Measurements from ENCODE around the gene C2CD4C. TPM values are rescaled to one million over a fixed set of nuclear protein-coding genes. Genes with fewer than 3 reads are reported as not detected.
"Not testable (repeated sequence)": the region's sequence is repeated elsewhere in the genome, so short reads cannot be mapped to it uniquely, and the experiment has no call there.

C2CD4C gene
- total RNA-seq, 2 donors from 2014 or later = 1.1 to 2.9 TPM

DNA sequence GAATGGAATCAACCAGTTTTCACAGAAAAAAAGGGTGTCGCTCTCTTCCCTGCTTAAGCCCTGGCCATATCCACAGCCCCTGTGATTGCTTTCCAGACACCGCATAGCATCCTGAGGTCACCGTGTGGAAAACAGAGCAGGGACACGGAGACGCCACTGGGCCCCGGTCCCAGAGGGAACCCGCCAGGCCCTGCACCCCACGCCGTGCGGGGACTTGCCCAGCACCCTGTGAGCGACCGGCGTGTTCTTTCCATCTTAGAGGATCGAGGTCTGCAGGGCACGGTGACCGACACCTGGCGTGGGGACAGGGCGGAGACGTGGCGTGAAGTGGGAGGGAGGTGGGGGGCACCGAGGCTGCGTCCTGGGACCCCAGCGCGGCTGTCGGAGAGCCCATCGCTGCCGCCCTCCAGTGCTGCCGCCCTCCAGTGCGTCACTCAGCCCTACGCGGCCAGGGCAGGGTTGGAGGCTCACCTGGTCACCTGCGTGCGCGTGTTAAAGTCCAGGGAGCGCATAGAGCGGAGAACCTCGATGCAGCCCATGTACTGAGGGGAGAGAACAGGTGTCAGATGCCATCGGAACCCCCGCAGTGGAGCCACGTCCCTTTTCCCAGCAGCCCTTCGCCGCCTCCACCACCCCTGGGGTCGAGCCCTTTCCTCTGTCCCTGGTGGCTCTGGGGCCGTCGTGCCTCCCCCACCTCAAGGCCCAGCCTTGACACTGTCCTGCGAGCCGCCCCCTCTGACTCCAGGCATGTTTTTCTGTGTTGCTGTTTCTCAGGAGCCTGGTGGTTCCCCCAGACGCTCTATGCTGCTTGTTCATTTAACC, 31.7 kb upstream of the C2CD4C start:
- intact Hi-C loops (cut with DNase I) = no loop called here
- DNase-seq (ENCODE audit: low spot score) = peak; percentile 74

GRCh38 chr19:439167-439900, 30.4 kb upstream of the C2CD4C start:
- no peak for DNase-seq (ENCODE audit: low spot score)
- intact Hi-C loops (cut with DNase I) = no loop called here

DNA sequence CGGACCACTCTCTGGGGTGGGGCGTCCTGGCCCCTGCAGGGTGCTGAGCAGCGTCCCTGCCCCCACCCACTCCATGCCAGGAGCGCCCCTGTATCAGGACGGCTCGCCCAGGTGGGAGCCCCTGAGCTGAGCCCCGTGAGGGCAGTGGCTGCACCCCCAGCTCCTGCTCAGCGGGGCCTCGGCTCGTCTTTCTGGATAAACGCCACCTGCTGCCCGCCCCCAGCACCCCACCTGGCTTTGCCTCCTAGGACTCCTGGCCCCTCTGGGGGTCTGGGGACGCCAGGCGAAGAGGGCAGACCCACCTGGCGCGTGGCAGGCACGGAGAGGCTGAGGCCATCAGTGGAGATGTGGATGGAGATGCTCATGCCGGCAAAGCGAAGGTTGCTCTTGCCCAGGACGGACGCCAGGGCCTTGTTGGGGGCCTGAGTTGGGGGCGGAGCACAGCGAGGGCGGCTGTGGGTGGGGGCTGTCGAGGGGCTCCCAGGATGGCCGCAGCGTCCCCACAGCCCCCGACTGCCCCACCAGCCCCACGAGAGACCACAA, 29.5 kb upstream of the C2CD4C start:
- no peak for DNase-seq (ENCODE audit: low spot score)
- intact Hi-C loops (cut with DNase I) = no loop called here

DNA sequence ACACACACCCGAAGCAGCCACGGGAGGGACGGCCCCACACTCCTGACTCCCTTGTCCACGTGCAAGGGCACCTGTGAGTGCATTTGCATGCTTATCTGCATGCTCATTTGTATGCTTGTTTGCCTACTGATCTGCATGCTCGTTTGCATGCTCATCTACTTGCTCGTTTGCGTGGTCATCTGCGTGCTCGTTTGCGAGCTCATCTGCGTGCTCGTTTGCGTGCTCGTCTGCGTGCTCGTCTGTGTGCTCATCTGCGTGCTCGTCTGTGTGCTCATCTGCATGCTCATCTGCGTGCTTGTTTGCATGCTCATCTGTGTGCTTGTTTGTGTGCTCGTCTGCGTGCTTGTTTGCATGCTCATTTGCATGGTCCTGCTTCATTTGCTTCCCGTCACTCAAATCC, 28.1 kb upstream of the C2CD4C start:
- no peak for DNase-seq (ENCODE audit: low spot score)
- intact Hi-C loops (cut with DNase I) = no loop called here

GRCh38 chr19:436413-436950, 27.5 kb upstream of the C2CD4C start:
- no peak for DNase-seq (ENCODE audit: low spot score)
- intact Hi-C loops (cut with DNase I) = no loop called here

DNA sequence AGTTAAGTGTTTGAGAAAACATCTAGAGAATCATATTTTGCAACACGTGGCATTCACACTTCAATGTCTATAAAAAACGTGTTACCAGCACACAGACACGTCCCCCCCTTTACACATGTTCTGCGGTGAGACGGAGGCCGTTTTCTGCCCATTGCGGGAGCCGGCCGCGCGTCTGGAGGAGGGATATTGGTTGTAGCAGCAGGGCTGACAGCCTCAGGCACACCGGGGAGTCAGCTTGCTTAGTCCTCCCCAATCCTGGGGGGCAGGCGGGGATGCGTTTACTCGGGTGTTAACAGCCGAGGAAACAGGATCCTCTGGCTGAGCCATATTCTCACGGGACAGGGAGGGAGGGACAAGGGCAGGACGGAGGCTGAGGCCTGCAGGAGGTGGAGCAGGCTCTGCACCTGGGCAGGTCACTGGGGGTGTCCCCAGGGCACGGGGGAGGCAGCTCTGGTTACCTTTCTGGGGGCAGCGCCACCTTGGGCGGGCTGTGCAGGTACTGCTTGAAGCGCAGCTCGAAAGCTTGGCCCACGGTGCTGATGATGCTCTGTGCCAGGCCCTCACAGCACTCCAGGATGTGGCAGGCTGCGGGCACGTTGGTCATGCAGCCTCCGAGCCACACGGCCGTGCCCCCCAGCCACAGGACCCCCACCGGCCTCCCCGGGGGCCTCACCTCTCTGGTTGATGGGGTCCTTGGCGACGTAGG, 26.9 kb upstream of the C2CD4C start:
- DNase-seq (ENCODE audit: low spot score) = no peak
- intact Hi-C loops (cut with DNase I) = no loop called here

DNA sequence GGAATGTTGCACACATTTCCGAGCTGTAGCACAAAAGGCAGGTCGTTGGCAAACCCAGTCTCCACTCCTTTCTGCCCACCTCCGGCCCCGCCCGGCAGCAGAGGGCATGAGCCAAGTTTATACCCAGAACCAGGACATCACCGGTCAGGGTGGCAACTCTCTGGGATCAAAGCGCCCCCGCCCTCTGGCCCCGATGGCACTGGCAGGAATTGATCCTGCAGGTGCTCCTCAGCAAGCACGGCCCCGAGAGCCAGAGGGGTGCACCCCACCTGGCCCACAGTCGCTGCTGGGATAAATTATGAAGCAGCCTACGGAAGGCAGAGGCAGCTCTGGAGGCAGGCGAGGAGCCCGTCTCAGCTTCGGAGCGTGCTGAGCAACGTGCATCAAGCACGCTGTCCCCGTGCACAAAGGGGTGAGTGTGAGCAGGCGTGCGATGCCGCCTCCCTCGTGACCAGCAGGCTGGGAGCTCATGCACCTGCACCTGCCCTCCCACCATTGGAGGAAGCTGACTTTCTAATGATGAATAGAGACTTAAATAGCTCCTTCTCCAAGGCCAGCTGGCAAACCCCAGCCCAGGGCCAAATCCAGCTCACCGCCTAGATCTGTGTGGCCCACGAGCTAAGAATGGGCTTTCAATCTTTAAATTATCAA, 26.2 kb upstream of the C2CD4C start:
- no peak for DNase-seq (ENCODE audit: low spot score)
- intact Hi-C loops (cut with DNase I) = no loop called here

DNA sequence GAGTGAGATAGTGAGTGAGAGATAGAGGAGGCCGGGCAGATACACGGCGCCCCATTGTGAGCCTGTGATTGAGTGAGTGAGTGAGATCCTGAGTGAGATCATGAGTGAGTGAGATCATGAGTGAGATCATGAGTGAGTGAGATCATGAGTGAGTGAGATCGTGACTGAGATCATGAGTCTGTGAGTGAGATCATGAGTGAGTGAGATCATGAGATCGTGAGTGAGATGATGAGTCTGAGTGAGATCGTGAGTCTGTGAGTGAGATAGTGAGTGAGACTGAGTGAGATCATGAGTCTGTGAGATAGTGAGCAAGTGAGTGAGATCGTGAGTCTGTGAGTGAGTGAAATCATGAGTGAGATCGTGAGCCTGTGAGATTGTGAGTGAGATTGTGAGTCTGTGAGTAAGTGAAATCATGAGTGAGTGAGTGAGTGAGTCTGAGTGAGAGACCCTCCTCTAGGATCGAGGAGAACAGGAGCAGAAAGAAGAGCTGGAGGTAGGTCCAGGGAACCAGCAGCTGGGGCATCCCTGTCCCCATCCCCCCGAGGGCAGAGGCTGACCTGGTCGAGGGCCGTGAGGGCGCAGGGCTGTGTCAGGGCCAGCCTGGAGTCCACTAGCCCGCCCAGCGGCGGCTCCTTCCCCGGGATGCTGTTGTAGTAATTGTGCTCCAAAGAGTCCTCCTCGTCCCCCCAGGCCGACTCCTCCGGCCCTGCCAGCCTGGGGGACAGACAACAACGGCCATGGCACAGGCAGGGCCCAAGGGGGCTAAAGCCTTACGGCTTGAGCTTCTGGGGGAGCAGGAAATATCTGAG, 25.4 kb upstream of the C2CD4C start:
- intact Hi-C loops (cut with DNase I) = no loop called here
- DNase-seq (ENCODE audit: low spot score) = no peak

DNA sequence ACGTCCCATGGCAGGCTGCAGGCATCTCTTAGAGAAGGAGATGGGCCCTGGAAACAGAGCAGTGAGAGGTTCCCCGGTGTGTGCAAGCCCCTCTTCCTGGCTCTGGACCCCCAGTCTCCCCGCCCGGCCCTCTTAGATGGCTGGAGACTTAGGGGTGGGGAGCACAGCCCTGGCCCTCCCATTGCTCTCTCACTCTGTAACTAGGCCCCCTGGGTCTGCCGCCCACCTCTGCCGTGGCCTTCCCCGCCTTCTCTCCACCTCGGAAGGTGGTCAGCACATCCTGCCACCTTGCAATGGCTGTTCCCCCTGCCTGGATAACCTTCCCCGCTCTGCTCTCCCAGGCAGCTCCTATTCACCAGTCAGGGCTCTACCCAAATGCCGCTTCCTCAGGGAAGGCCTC, 21.8 kb upstream of the C2CD4C start:
- intact Hi-C loops (cut with DNase I) = no loop called here
- DNase-seq (ENCODE audit: low spot score) = no peak

DNA sequence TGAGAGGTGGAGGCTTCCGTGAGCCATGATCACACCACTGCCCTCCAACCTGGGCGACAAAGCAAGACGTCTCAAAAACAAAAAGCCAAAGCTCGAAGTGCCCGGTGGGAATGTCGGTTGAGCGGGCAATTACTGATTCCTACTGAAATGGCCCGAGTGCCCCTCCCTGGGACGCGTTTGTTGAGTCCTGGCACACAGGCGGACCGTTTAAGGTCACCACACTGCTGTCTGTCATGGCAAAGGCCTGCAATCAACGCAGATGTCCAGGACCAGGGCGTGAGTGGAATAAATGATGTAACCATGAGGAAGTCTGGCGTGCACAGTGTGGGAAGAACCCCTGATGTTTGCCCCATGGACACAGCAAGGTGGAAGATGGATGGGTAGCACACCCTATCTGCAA, 19.2 kb upstream of the C2CD4C start:
- no peak for DNase-seq (ENCODE audit: low spot score)
- intact Hi-C loops (cut with DNase I) = no loop called here

- DNase-seq (ENCODE audit: low spot score); intact Hi-C loops (cut with DNase I): not testable (repeated sequence)
Measured at GRCh38 chr19:427675-428074, 18.7 kb upstream of the C2CD4C start.

GRCh38 chr19:426725-427445, 17.9 kb upstream of the C2CD4C start:
- DNase-seq (ENCODE audit: low spot score) = no peak
- intact Hi-C loops (cut with DNase I) = no loop called here

- DNase-seq (ENCODE audit: low spot score) = no peak
- intact Hi-C loops (cut with DNase I) = no loop called here
Measured at GRCh38 chr19:425056-425455, 16.1 kb upstream of the C2CD4C start.

DNA sequence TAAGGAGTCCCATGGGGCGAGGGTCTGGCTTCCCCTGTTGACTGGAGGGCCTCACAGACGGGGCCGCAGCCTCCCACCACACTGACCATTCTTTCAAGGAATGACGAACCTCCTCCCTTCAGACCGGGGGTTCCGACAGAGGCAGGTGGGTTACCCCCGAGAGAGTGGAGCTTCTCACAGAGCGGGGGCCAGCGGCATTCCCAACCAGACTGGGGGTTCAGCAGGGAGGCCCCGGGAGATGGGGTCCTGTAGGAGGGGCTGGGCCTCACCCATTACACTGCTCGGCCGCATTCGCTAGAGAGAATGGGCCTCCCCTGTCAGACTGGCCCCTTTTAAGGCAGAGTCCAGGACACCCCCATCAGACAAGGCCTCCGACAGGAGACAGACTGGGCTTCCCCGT, 15.6 kb upstream of the C2CD4C start:
- intact Hi-C loops (cut with DNase I) = no loop called here
- no peak for DNase-seq (ENCODE audit: low spot score)

DNA sequence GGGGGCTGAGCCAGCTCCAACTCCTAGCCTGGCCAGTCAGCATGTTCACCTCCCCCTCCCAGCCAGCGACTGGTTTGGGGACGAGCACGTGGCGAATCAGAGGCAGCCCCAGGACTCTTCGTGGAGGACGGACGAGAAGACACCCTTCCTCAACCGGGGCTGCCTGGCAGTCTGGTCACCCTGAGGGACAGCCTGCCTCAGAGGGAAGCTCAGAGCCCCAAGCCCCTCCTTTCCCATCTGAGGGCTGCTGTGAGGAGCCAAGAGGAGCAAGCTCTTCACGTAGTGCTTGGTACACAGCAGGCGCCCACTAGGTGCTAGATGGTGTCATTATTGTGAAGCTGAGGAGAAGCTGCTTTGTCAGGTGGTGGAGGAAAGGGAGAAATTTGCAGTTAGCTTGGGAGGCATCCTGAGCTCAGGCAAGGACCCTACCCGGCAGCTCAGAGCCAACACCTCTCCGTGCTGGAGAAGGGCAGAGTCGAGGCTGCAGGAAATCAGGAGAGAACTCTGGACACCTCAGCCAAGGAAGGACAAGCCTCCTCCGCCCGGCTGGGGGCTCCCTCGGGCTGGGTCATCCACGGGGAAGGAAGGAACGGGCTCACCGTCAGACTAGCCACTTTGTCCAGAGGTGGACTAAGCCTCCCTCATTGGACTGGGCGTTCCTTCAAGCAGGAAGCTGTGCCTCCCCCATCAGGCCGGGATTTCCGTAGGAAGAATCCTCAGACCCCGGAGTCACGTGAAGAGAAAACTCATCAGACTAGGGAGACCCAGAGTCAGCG, 14.9 kb upstream of the C2CD4C start:
- no peak for DNase-seq (ENCODE audit: low spot score)
- intact Hi-C loops (cut with DNase I) = no loop called here

DNA sequence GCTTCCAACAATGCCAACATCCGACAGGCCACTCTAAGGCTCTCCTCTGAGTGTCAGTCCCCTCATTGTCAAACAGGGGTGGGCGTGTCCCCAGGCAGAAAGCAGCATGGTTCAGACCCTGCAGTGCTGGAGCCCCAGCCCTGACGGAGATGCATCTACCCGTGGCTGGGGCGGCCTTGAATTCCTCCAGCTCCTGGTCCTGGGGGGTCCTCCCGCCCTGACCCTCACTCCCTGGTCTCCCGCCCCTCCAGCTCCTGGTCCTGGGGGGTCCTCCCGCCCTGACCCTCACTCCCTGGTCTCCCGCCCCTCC, 13.9 kb upstream of the C2CD4C start:
- DNase-seq (ENCODE audit: low spot score); intact Hi-C loops (cut with DNase I): not testable (repeated sequence)

GRCh38 chr19:422213-422916, 13.4 kb upstream of the C2CD4C start:
- DNase-seq (ENCODE audit: low spot score) = no peak
- intact Hi-C loops (cut with DNase I) = no loop called here

Measured in posterior vena cava (tissue), 2 donors.